ENCODE measurements around the gene RBM34.
"Not testable (repeated sequence)": the region's sequence is repeated elsewhere in the genome, so short reads cannot be mapped to it uniquely, and the experiment has no call there.

The RBM34 gene

DNA sequence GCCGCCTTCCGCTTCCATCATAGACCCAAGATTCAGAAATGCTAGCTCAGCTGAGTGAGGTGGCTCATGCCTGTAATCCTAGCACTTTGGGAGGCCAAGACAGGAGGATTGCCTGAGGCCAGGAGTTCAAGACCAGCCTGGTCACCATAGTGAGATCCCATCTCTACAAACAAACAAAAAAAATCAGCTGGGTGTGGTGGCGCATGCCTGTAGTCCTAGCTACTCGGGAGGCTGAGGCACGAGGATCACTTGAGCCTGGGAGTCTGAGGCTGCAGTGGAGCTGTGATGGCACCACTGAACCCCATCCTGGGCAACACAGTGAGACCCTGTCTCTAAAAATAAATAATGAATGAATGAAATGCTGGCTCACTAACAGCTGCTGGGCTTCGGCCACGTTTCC is 72.1 kb downstream of the RBM34 start:
- DNase-seq, result no peak

DNA sequence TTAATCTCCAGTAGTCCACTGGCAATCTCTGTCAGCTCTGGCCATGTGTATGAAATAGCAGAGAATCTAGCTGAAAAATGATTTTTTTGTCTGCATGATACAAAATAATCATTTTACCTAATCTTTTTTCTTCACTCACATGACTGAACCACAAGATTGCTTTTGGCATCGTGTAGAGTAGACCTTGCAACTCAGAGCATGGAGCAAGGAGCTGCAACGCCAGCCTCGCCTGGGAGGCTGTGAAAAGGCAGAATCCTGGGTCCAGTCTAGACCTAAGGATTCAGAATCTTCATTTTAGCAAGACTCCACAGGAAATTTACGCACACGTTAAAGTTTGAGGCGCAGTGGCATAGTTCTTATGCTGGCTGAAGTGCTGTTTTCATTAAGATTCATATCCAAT is 72.6 kb downstream of the RBM34 start:
- DNase-seq, result no peak

DNA sequence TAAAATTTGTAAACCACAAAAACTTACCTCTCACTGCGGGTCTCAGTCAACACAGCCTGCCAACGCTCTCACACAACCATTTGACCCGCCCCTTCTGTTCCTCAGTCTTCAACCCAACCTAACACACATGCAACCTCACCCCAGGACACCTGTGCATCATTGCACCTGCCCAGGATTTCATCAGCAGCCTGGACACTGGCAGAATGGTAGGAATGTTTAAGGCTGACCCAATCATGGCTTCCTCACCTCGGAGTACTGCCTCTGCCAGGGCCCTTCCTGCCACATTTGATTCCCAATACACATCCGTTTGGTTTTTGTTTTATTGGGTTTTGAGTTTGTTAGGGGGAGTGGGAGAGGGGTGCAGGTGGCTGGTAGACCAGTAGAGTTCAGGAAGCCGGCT is 73.1 kb downstream of the RBM34 start:
- no peak for DNase-seq

DNA sequence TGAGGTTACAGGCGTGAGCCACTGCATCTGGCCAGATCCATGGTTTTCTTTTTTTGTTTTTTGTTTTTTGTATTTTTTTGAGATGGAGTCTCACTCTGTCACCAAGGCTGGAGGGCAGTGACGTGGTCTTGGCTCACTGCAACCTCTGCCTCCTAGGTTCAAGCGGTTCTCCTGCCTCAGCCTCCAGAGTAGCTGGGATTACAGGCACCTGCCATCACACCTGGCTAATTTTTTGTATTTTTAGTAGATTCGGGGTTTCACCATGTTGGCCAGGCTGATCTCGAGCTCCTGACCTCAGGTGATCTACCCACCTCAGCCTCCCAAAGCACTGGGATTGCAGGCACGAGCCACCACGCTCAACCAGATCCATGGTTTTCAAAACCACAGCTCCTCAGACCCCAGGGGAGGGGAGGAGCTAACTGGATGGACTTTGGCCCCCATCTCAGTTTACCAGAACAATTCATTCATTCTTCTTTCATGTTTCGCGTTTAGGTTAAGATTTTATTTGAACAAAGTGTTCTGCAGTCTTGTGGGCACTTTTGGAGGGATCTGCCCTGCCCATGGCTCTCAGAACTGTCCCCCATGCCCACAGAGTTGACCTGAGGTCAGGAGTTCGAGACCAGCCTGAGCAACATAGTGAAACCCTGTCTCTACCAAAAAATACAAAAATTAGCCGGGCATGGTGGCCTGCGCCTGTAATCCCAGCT is 75.5 kb downstream of the RBM34 start:
- DNase-seq, result not testable (repeated sequence)

All from NCI-H526 (cell line).